Activated T-helper 1 cell treated with anti-CD3 and anti-CD28 coated beads, Interleukin-2, amount 50 U/mL, for 16 hours (primary cell): Measurements from ENCODE around the gene PPP1R1B.

ENCODE experiments used
- DNase-seq, 2 donors: peaks; one replicate each; pipeline ENCODE4 v3.0.0-alpha.2; 2020; ENCODE audit warnings: low read depth in 1 of 2, low spot score in 1 of 2

PPP1R1B gene

GRCh38 chr17:39679521-39680192, 52.9 kb downstream of the PPP1R1B start:
- DNase-seq = peak in 1 of 2 donors; percentile 30

- no peak for DNase-seq
These were observed 56.7 kb downstream of the PPP1R1B start for GRCh38 chr17:39683295-39683939.

GRCh38 chr17:39684369-39685192, 57.8 kb downstream of the PPP1R1B start:
- no peak for DNase-seq
